PFSK-1 (cell line): ENCODE results near the gene NOL4L.

Source experiments
- FOXP2 ChIP-seq: optimal IDR thresholded peaks from 2 replicates; pipeline ENCODE3; 2011; ENCODE audit warnings: borderline replicate concordance, control low read depth, inconsistent platforms; ENCODE audit not compliant: insufficient read depth; ENCODE audit errors: extremely low read length, extremely low read depth
- POLR2AphosphoS5 ChIP-seq: IDR thresholded peaks from 2 replicates; pipeline ENCODE4 v1.6.1; 2012; ENCODE audit warnings: low read depth, mild to moderate bottlenecking, control low read depth, low read length, moderate library complexity
- REST ChIP-seq, 2 experiments: IDR thresholded peaks; 2 replicates each; pipeline versions ENCODE4 v1.6.1 to v1.8.0; 2011 to 2012; ENCODE audit warnings: low read depth in 2 of 2, low read length in 2 of 2, control low read depth in 1 of 2, inconsistent platforms in 1 of 2, mild to moderate bottlenecking in 1 of 2, moderate library complexity in 1 of 2; ENCODE audit not compliant: insufficient read depth in 1 of 2
- SIN3A ChIP-seq: IDR thresholded peaks from 2 replicates; pipeline ENCODE4 v1.6.1; 2012; ENCODE audit warnings: mild to moderate bottlenecking, low read length, moderate library complexity, borderline replicate concordance; ENCODE audit not compliant: insufficient read depth

GRCh38 chr20:32588040-32588439 lies 2.9 kb upstream of the NOL4L start:
- TF ChIP-seq POLR2AphosphoS5 (no peak), FOXP2 (no peak), REST (IDR thresholded peaks at IDR 0.05; ENCODE audit: insufficient read depth in 1 of 2, low read depth in 2 of 2, low read length in 2 of 2) (no peak), SIN3A (no peak)
